B cell (primary cell): ENCODE measurements around the gene DPP9.

Experiments used
- CTCF ChIP-seq: fragments of 200-600 bp; IDR thresholded peaks from one replicate; pipeline ENCODE4 v1.8.0; 2022; ENCODE audit warnings: antibody characterized with exemption, mild to moderate bottlenecking
- EZH2 ChIP-seq: IDR thresholded peaks from 2 replicates; pipeline ENCODE4 v1.6.1; 2012; ENCODE audit warnings: borderline replicate concordance, low read depth, mild to moderate bottlenecking, moderate library complexity, low read length; ENCODE audit not compliant: insufficient read depth, poor library complexity, severe bottlenecking

GRCh38 chr19:4671185-4671851, 52.3 kb downstream of the DPP9 start:
- TF ChIP-seq CTCF: no peak
- TF ChIP-seq EZH2: no peak
